Measurements from ENCODE around the gene AGAP2. TPM values are rescaled to one million over a fixed set of nuclear protein-coding genes. Genes with fewer than 3 reads are reported as not detected.
"Not testable (repeated sequence)": the region's sequence is repeated elsewhere in the genome, so short reads cannot be mapped to it uniquely, and the experiment has no call there.

Gene AGAP2
- total RNA-seq, 2 experiments from 2014 or later, result 68.6 to 72.5 TPM

DNA sequence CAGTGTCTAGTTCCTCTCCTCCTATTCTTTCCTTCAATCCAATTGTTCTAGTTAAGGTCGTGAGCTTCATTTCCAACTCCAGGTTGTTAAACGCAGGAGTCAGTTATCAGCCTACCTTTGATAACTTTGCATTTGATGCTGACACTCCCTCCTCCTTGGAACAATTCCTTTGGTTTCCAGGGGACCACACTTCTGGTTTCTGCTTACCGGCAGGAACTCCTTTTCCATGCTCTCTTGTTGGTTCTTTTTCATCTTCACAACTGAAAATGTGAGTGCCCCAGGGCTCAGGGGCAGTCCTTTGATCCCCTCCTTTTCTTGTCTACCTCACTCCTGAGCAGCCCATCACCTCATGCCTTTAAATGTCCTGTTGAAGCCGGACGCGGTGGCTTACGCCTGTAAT, 38.8 kb upstream of the AGAP2 start:
- ChIA-PET CTCF (interaction anchor here (0.8 to 1.5 kb wide), 2 partner anchors 25 to 120 kb away, joined by 3 to 4 read pairs; no protein-coding TSS in a partner anchor), POLR2A (no interaction called here)
- Mint-ChIP-seq H3K4me3 (no peak overlapping the region), H3K27ac (no peak overlapping the region), H3K9me3 (ENCODE audit: insufficient read depth) (no peaks in the 10 kb centered on the region), H3K27me3 (ENCODE audit: low read depth) (no peaks in the 10 kb centered on the region), H3K36me3 (ENCODE audit: low read depth) (peaks cover 11% of the 10 kb centered on the region), H3K4me1 (ENCODE audit: low read depth) (peaks cover 37% of the 10 kb centered on the region)
- DNase-seq (no peak), ATAC-seq (no peak)

DNA sequence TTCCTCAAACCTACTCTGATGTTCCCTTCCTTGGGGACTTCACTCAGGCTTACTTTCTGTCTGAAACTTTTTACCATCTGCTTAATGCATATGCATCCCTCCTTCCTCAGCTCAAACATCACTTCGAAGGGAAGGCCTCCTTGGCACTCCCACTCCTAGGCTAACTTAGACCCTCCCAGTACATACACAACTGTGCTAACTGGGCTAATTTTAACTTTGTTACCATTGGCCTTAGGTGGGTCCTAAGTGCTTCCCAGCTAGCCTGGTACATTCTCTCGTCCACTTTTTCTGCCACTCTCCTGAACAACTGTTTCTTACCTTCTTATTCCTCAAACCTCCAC, 37.7 kb upstream of the AGAP2 start:
- peaks cover 32% of the 10 kb centered on the region for H3K4me1 Mint-ChIP-seq (ENCODE audit: low read depth)

DNA sequence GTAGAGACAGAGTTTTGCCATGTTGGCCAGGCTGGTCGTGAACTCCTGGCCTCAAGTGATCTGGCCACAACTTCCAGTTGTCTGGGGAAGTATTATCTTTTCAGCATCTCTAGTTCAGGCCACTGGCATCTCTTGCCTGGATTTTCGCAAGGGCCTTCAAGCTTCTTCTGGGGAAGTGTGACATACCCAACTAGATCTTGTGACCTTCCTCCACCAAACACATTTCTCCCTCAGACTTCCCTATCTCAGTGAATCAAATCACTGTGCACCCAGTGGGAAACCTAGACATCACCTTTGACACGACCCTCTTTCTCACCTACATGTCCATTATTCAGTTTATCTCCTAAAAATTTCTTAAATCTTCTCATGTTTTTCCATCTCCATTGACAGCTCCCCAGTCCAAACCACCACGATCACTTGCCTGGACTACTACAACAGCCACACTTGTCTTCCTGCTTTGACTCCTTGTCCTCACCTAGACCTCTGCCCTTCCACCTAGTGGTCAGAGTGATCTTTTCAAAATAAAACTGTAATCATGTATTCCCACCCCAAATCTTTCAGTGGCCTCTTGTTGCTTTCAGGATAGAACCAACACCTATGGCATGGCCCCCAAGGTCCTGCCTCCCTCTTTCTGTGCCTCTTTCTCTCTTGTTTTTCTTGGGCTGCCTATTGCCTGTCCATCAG, 37.2 kb upstream of the AGAP2 start:
- Mint-ChIP-seq H3K27me3 (ENCODE audit: low read depth) (no peaks in the 10 kb centered on the region), H3K9me3 (ENCODE audit: insufficient read depth) (no peaks in the 10 kb centered on the region), H3K4me3 (no peak overlapping the region), H3K4me1 (ENCODE audit: low read depth) (peaks cover 30% of the 10 kb centered on the region), H3K27ac (no peak overlapping the region), H3K36me3 (ENCODE audit: low read depth) (peaks cover 10% of the 10 kb centered on the region)
- POLR2A ChIA-PET, result no interaction called here
- ATAC-seq (no peak), DNase-seq (no peak)
- CTCF ChIA-PET, result interaction anchor here (0.7 to 1.9 kb wide), 3 partner anchors 128 to 162 kb away, joined by 3 to 5 read pairs (median 3); no protein-coding TSS in a partner anchor

More for the DNA sequence above, 37.7 kb upstream of the AGAP2 start:
- ATAC-seq, result no peak
- no peak overlapping the region for H3K4me3 Mint-ChIP-seq
- peaks cover 9% of the 10 kb centered on the region for H3K36me3 Mint-ChIP-seq (ENCODE audit: low read depth)
- ChIA-PET POLR2A (no interaction called here), CTCF (interaction anchor here (1.1 to 1.9 kb wide), 2 partner anchors 128 to 129 kb away, joined by 3 to 5 read pairs; no protein-coding TSS in a partner anchor)
- DNase-seq, result no peak
- H3K27ac Mint-ChIP-seq, result no peak overlapping the region
- H3K27me3 Mint-ChIP-seq (ENCODE audit: low read depth), result no peaks in the 10 kb centered on the region
- H3K9me3 Mint-ChIP-seq (ENCODE audit: insufficient read depth), result no peaks in the 10 kb centered on the region

DNA sequence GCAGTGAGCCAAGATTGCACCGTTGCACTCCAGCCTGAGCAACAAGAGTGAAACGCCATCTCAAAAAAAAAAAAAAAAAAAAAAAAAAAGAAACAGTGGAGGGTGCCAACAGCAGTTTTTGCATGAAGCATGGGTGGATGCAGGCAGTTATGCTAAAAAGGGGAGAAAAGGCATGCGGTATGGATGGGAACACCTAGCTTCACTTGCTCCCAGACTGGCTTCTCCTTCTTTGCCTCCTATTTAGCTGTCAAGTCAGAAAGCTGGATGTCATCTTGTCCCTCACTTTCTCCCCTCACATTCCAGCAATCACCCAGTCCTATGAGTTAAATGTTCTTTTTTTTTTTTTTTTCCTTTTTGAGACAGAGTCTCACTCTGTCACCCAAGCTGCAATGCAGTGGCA, 36.5 kb upstream of the AGAP2 start:
- Mint-ChIP-seq H3K27me3 (ENCODE audit: low read depth) (no peaks in the 10 kb centered on the region), H3K27ac (no peak overlapping the region), H3K36me3 (ENCODE audit: low read depth) (peaks cover 15% of the 10 kb centered on the region), H3K4me1 (ENCODE audit: low read depth) (peaks cover 29% of the 10 kb centered on the region), H3K9me3 (ENCODE audit: insufficient read depth) (no peaks in the 10 kb centered on the region), H3K4me3 (no peak overlapping the region)
- no peak for DNase-seq
- POLR2A ChIA-PET, result no interaction called here
- ATAC-seq, result no peak
- CTCF ChIA-PET, result interaction anchor here (0.7 to 1.9 kb wide), 3 partner anchors 18 to 163 kb away, joined by 3 to 5 read pairs (median 5); no protein-coding TSS in a partner anchor

DNA sequence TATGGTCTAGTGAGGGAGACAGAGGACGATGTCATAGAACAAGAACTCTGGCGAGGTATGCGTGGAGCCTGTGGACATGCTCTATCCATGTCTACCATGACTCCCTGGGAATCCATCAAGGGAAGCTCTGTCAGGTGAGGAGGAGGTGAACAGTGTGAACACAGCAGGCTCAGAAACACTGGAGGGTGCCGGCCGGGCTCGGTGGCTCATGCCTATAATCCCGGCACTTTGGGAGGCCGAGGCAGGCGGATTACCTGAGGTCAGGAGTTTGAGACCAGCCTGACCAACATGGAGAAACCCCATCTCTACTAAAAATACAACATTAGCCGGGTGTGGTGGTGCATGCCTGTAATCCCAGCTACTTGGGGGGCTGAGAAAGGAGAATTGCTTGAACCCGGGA, 36.1 kb upstream of the AGAP2 start:
- H3K9me3 Mint-ChIP-seq (ENCODE audit: insufficient read depth); POLR2A ChIA-PET; DNase-seq; ATAC-seq; H3K27me3 Mint-ChIP-seq (ENCODE audit: low read depth); H3K27ac Mint-ChIP-seq; H3K4me3 Mint-ChIP-seq: not testable (repeated sequence)
- CTCF ChIA-PET, result interaction anchor here (0.9 to 1.9 kb wide), 3 partner anchors 15 to 130 kb away, joined by 4 to 5 read pairs (median 5); no protein-coding TSS in a partner anchor
- H3K4me1 Mint-ChIP-seq (ENCODE audit: low read depth), result peaks cover 27% of the 10 kb centered on the region
- peaks cover 19% of the 10 kb centered on the region for H3K36me3 Mint-ChIP-seq (ENCODE audit: low read depth)

DNA sequence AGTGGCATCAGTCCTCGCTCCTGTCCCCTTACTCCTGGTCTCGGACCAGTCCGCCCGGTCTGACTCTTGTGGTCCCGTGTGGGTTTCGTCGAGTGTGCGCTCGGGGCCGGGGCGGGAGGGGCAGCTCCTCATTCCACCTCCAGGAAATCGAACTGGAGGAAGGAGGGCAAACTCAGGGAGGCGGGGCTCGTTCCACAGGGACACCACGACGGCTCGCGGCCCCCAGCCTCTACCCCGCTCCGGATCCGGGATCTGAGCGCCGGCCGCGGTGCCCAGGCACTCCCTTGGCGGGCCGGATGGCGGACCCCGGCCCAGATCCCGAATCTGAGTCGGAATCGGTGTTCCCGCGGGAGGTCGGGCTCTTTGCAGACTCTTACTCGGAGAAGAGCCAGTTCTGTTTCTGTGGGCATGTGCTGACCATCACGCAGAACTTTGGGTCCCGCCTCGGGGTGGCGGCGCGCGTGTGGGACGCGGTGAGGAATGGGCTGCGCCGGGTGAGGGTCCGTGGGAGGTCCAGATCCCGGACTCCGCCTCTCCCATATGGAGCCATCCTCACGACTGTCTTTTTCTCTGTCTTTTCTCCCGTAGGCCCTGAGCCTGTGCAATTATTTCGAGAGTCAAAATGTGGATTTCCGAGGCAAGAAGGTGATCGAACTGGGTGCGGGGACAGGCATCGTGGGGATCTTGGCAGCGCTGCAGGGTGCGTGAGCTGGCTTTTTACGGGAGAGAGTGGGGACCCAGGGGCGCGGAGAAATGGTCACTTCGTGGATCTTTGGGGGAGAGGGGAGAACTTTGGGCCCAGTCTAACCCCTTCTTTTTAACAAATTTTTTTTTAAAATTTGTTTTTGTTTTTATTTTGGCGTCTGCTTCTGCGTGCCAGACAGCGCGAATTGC, 34.1 kb upstream of the AGAP2 start, which contains the start of gene EEF1AKMT3:
TSS of gene EEF1AKMT3 (plus strand) at position 186 of the 894 bp plus-strand sequence. CDS start at position 297, 111 bp downstream.
- Mint-ChIP-seq H3K27ac (peak within 1 kb of the TSS; percentile 98), H3K4me1 (ENCODE audit: low read depth) (peaks cover 21% of the 10 kb centered on the region), H3K9me3 (ENCODE audit: insufficient read depth) (no peaks in the 10 kb centered on the region), H3K27me3 (ENCODE audit: low read depth) (no peaks in the 10 kb centered on the region), H3K4me3 (peak within 1 kb of the TSS; percentile 97), H3K36me3 (ENCODE audit: low read depth) (peaks cover 25% of the 10 kb centered on the region)
- ChIA-PET CTCF (interaction anchor here (0.9 to 1.5 kb wide), 8 partner anchors 9 to 31 kb away, joined by 3 to 13 read pairs (median 4); partner anchors contain the start of gene TSFM), POLR2A (interaction anchor here (0.7 to 1.3 kb wide), 4 partner anchors 8 to 16 kb away, joined by 3 to 6 read pairs (median 5); partner anchors contain the start of gene TSFM)
- ATAC-seq (peak; percentile 50), DNase-seq (peak; percentile 55)

DNA sequence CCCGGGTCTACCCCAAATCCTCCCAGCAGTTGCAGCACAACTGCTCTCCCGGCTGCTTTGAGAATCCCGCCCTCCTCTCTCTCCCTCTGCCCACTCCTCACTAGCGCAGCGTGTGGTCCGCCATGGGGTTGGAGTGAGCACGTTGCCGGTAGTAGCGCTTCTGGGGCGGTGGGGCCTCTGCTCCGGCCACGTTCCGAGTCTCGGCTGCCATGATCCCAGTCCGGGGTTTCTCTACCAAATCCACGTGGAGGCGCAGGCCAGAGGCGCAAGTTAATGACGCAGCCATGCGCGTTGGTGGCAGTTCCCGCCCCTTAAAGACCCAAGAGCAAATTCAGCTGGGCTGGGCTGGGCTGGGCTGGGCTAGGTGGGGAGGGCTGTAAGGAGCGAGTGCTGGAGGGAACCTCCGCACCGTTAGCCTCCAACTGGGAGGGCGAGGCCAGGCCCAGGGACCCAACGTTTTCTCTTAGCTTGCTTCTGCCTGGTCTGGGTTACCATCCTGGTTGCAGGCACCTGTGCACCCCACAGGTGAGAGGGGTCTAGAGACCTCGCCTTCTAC, 33.4 kb upstream of the AGAP2 start, which contains the start of gene METTL1:
TSS of gene METTL1 (minus strand) at position 233 of the 556 bp plus-strand sequence. CDS start at position 211, 22 bp downstream.
- ATAC-seq (peak; percentile 91), DNase-seq (peak; percentile 96)
- no peaks in the 10 kb centered on the region for H3K9me3 Mint-ChIP-seq (ENCODE audit: insufficient read depth)
- peaks cover 25% of the 10 kb centered on the region for H3K36me3 Mint-ChIP-seq (ENCODE audit: low read depth)
- H3K27me3 Mint-ChIP-seq (ENCODE audit: low read depth), result no peaks in the 10 kb centered on the region
- ChIA-PET CTCF (interaction anchor here (0.9 to 1.5 kb wide), 6 partner anchors 9 to 31 kb away, joined by 3 to 13 read pairs (median 7); partner anchors contain the start of gene TSFM), POLR2A (interaction anchor here (0.6 to 1.3 kb wide), 5 partner anchors 9 to 98 kb away, joined by 3 to 6 read pairs (median 5); partner anchors contain the start of gene TSFM)
- H3K27ac Mint-ChIP-seq, result peak within 1 kb of the TSS; percentile 98
- peaks cover 21% of the 10 kb centered on the region for H3K4me1 Mint-ChIP-seq (ENCODE audit: low read depth)
- H3K4me3 Mint-ChIP-seq, result peak within 1 kb of the TSS; percentile 97

DNA sequence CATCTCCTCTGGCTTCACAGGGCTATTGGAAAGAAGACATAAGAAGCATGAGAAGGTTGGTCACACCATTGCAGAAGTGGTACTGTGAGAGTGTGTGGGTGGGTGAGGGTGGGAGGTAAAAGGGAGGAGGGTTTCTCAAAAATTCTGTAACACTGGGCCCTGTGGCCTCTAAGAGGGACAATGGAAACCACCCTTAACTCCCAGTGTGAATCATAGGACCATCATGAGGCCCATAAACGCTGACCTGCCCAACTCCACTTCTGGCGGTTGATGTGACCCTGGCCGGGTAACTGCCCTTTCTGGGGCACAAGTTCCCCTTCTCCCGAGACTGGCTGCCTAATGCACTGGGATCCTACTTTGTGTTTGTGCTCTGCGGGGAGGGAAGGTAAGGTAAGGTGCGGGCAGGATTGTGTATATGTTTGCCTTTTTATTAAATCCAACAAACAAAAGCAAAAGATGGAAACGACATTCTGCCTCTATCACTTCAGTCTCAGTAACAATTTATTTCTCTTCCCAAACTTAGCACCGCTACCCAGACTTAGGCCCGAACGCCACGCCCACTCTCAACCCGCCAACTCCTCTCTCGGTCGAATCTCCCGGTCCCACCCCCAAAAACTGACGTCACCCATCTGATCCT, 32.8 kb upstream of the AGAP2 start:
- peak overlapping the region; percentile 98 for H3K27ac Mint-ChIP-seq
- DNase-seq, result peak; percentile 91

DNA sequence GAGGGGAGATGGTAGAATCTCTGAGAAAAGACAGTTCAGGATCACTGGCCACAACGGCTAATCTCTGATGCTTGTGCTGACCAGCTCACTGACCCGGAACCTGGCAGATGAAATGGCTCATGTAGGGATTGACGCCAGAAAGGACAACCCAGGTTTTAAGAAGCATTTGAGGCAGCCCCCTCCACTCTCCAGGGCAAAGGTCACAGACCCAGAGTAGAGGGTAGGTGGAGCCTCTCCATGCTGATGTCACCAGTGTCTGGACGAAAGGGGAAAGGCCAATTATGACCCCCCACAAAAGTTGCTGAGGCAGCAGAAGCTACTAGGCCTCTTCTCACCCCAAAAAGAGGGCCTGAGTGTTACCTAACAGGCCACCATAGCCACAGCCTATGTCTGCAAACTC, 32.2 kb upstream of the AGAP2 start:
- Mint-ChIP-seq H3K27ac (peak overlapping the region; percentile 61), H3K9me3 (ENCODE audit: insufficient read depth) (no peaks in the 10 kb centered on the region), H3K36me3 (ENCODE audit: low read depth) (peaks cover 25% of the 10 kb centered on the region), H3K4me3 (peak overlapping the region; percentile 39), H3K27me3 (ENCODE audit: low read depth) (peaks cover 7% of the 10 kb centered on the region), H3K4me1 (ENCODE audit: low read depth) (peaks cover 33% of the 10 kb centered on the region)
- POLR2A ChIA-PET, result no interaction called here
- ATAC-seq (no peak), DNase-seq (no peak)
- CTCF ChIA-PET, result interaction anchor here (1.0 to 1.1 kb wide), 2 partner anchors 11 to 14 kb away, joined by 3 read pairs; no protein-coding TSS in a partner anchor

More for the DNA sequence above, 32.8 kb upstream of the AGAP2 start:
- peaks cover 27% of the 10 kb centered on the region for H3K36me3 Mint-ChIP-seq (ENCODE audit: low read depth)
- peak; percentile 75 for ATAC-seq
- H3K27me3 Mint-ChIP-seq (ENCODE audit: low read depth), result peaks cover 4% of the 10 kb centered on the region
- ChIA-PET CTCF (interaction anchor here (0.9 to 1.5 kb wide), 6 partner anchors 10 to 15 kb away, joined by 3 to 13 read pairs (median 7); partner anchors contain the start of gene TSFM), POLR2A (interaction anchor here (0.6 to 1.3 kb wide), 3 partner anchors 9 to 99 kb away, joined by 3 to 5 read pairs (median 5); partner anchors contain the start of gene TSFM)
- peaks cover 27% of the 10 kb centered on the region for H3K4me1 Mint-ChIP-seq (ENCODE audit: low read depth)
- peak overlapping the region; percentile 97 for H3K4me3 Mint-ChIP-seq
- H3K9me3 Mint-ChIP-seq (ENCODE audit: insufficient read depth), result no peaks in the 10 kb centered on the region

DNA sequence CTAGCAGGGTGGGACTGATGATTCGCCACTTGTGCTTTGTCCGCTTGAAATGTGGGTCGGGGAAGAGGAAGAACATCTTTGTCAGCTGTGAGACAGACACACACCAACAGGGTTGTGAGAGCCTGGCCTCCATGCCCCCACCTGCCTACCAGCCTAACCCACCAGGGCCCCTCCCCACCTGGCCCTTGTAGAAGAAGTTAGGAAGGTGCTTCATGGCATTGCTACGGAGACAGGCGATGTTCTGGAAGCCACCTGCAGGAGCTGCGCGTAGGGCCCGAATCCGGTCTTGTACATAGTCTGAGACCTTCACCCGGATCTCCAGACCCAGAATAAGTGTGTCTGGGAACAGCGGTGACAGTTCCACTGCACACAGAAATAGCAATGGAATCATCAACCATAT, 31.1 kb upstream of the AGAP2 start:
- ATAC-seq, result no peak
- POLR2A ChIA-PET, result no interaction called here

More for the DNA sequence above, 31.1 kb upstream of the AGAP2 start:
- DNase-seq, result no peak
- H3K4me3 Mint-ChIP-seq, result no peak overlapping the region
- peaks cover 24% of the 10 kb centered on the region for H3K36me3 Mint-ChIP-seq (ENCODE audit: low read depth)
- H3K27me3 Mint-ChIP-seq (ENCODE audit: low read depth), result peaks cover 9% of the 10 kb centered on the region
- no peaks in the 10 kb centered on the region for H3K9me3 Mint-ChIP-seq (ENCODE audit: insufficient read depth)
- CTCF ChIA-PET, result interaction anchor here (1.1 to 5.4 kb wide), 2 partner anchors 10 to 13 kb away, joined by 3 to 72 read pairs; partner anchors contain the start of gene MARCHF9
- H3K4me1 Mint-ChIP-seq (ENCODE audit: low read depth), result peaks cover 44% of the 10 kb centered on the region
- no peak overlapping the region for H3K27ac Mint-ChIP-seq

All from activated CD8-positive, alpha-beta T cell treated with anti-CD3 and anti-CD28 coated beads, Interleukin-2, amount 10 ng/mL, durations not matched to agents 7 days and 5 days (primary cell).